ENCODE measurements around the gene KRT38. TPM values are rescaled to one million over a fixed set of nuclear protein-coding genes. Genes with fewer than 3 reads are reported as not detected.
"Not testable (repeated sequence)": the region's sequence is repeated elsewhere in the genome, so short reads cannot be mapped to it uniquely, and the experiment has no call there.

Gene KRT38
- total and polyA plus RNA-seq, 2 experiments from 2014 or later, result not detected

DNA sequence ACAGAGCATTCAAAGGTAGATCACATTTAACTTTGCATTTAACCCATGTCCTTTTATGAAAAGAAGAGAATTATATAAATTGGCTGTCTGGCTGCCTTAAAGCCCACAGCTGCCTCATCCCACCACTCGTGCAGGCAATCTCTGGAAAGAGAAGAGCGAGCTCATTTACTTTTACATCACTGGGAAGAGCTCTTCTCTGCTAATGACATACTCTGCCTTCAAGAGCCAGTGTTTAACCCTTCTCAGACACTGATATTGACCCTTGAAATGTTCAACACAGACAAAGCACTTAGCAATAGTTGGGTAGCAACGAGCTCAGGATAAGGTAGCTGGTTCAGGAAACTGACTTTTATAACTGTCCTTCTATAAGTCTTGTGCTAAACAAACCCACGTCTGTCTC, 6.8 kb downstream of the KRT38 start:
- peaks cover 7% of the 10 kb centered on the region for H3K4me1 ChIP-seq (ENCODE audit: low read depth)
- TF ChIP-seq, protein P1, sequence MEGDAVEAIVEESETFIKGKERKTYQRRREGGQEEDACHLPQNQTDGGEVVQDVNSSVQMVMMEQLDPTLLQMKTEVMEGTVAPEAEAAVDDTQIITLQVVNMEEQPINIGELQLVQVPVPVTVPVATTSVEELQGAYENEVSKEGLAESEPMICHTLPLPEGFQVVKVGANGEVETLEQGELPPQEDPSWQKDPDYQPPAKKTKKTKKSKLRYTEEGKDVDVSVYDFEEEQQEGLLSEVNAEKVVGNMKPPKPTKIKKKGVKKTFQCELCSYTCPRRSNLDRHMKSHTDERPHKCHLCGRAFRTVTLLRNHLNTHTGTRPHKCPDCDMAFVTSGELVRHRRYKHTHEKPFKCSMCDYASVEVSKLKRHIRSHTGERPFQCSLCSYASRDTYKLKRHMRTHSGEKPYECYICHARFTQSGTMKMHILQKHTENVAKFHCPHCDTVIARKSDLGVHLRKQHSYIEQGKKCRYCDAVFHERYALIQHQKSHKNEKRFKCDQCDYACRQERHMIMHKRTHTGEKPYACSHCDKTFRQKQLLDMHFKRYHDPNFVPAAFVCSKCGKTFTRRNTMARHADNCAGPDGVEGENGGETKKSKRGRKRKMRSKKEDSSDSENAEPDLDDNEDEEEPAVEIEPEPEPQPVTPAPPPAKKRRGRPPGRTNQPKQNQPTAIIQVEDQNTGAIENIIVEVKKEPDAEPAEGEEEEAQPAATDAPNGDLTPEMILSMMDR (IDR thresholded peaks at IDR 0.05; ENCODE audit: low read depth, low read length), result no peak
- H3K36me3 ChIP-seq, result no peaks in the 10 kb centered on the region
- H3K4me3 ChIP-seq, result no peak overlapping the region
- H3K27ac ChIP-seq, result no peak overlapping the region
- H3K9me3 ChIP-seq (ENCODE audit: low read depth), result no peaks in the 10 kb centered on the region
- peaks cover 19% of the 10 kb centered on the region for H3K27me3 ChIP-seq
- DNase-seq (ENCODE audit: low read depth in 1 of 2, low spot score in 1 of 2), result no peak

DNA sequence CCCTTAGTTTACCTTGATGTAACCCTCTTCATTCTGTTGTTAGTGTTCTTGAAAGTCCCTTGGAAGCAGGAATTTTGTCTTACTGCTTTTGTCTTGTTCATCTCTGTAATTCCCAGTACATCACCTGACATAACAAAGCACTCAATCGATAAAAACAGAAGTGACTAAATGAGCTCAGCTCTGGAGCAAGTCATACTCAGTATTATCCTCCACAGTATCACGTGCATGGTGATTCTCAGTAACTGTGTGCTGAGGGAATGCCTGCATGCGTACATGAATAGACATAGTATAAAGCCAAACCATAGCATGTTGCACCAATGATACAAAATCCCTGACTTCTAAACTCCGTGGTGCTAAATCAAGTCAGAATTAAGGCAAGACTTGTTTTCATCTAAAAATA, 7.2 kb downstream of the KRT38 start:
- peaks cover 7% of the 10 kb centered on the region for H3K4me1 ChIP-seq (ENCODE audit: low read depth)
- TF ChIP-seq, protein P1 (IDR thresholded peaks at IDR 0.05; ENCODE audit: low read depth, low read length), result no peak

DNA sequence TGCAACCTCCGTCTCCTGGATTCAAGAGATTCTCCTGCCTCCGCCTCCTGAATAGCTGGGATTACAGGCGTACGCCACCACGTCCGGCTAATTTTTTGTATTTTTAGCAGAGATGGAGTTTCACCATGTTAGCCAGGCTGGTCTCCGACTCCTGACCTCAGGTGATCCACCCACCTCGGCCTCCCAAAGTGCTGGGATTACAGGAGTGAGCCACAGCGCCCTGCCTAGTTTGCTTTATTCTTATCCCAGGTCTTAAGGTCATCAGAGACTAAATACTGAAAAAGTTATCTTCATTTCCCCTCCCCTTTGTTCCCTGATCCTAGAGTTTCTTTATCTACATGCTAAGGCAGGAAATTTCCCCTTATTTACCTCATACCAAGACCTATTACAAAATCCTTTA, 10.4 kb downstream of the KRT38 start:
- not testable (repeated sequence) for DNase-seq (ENCODE audit: low read depth in 1 of 2, low spot score in 1 of 2); H3K27me3 ChIP-seq

More for the DNA sequence above, 7.2 kb downstream of the KRT38 start:
- H3K27ac ChIP-seq, result no peak overlapping the region
- H3K9me3 ChIP-seq (ENCODE audit: low read depth), result no peaks in the 10 kb centered on the region
- H3K36me3 ChIP-seq, result no peaks in the 10 kb centered on the region
- peaks cover 19% of the 10 kb centered on the region for H3K27me3 ChIP-seq
- no peak overlapping the region for H3K4me3 ChIP-seq
- no peak for DNase-seq (ENCODE audit: low read depth in 1 of 2, low spot score in 1 of 2)

DNA sequence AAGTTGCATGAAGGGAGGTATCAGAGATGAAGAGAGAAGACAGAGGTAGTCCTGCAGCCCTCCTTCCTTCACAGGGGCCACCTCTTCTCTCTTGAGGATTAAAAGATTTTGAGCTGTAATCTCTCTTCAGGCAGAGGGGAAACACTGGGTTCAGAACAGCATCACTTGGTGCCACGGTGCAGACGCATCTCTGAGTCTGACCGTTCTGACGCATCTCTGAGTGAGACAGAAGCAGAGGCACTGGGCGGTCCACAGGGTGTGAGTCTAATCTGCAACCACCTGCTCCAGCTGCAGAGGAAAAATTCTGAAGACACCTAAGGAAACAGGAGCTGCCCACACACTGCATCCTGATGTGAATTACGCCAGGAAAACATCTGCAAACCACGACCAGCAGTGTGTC, 11.1 kb downstream of the KRT38 start:
- H3K9me3 ChIP-seq (ENCODE audit: low read depth), result no peaks in the 10 kb centered on the region
- peaks cover 8% of the 10 kb centered on the region for H3K27me3 ChIP-seq
- no peak overlapping the region for H3K4me3 ChIP-seq
- TF ChIP-seq, protein P1 (IDR thresholded peaks at IDR 0.05; ENCODE audit: low read depth, low read length), result no peak
- H3K27ac ChIP-seq, result no peak overlapping the region
- DNase-seq (ENCODE audit: low read depth in 1 of 2, low spot score in 1 of 2), result no peak
- peaks cover 7% of the 10 kb centered on the region for H3K4me1 ChIP-seq (ENCODE audit: low read depth)
- no peaks in the 10 kb centered on the region for H3K36me3 ChIP-seq

More for the DNA sequence above, 10.4 kb downstream of the KRT38 start:
- not testable (repeated sequence) for H3K4me3 ChIP-seq; H3K4me1 ChIP-seq (ENCODE audit: low read depth); H3K36me3 ChIP-seq; H3K9me3 ChIP-seq (ENCODE audit: low read depth); H3K27ac ChIP-seq

DNA sequence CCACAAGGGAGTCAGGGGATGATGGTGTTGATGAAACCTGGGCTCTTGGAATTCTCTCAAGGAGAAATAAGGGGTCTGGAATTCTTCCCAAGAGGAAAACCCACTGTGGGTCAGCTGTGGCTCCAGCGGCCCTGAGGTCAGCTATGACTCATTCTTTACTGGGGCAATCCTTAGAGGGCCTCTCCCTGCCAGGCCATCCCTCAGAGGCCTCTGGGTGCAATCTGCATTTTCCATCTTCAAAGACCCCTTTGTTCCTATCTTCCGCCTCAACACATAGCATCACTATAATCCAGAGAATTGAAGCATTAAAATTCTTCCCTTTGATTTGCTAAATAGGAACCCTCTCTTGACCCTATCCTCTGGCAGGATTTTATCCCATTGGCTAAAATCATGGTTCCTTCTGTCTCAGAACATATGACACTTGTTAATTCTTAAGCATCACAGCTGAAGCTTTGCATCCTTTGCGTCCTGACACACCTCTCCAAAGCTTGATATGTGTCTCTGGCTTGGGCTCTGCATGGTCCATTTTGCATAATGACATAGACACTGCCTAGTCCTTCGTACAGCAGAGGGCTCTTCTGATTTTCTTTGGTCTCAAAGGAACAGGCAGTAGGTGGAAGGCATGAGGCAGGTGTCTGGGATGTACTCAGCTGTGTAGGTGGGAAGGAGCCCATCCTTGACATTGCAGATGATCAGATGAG, 12.0 kb downstream of the KRT38 start:
- Histone ChIP-seq H3K4me3 (no peak overlapping the region), H3K27ac (no peak overlapping the region), H3K27me3 (peaks cover 11% of the 10 kb centered on the region), H3K9me3 (ENCODE audit: low read depth) (no peaks in the 10 kb centered on the region), H3K4me1 (ENCODE audit: low read depth) (peaks cover 2% of the 10 kb centered on the region), H3K36me3 (no peaks in the 10 kb centered on the region)
- DNase-seq (ENCODE audit: low read depth in 1 of 2, low spot score in 1 of 2), result peak in 1 of 2 donors; percentile 53
- TF ChIP-seq, protein P1 (IDR thresholded peaks at IDR 0.05; ENCODE audit: low read depth, low read length), result no peak

DNA sequence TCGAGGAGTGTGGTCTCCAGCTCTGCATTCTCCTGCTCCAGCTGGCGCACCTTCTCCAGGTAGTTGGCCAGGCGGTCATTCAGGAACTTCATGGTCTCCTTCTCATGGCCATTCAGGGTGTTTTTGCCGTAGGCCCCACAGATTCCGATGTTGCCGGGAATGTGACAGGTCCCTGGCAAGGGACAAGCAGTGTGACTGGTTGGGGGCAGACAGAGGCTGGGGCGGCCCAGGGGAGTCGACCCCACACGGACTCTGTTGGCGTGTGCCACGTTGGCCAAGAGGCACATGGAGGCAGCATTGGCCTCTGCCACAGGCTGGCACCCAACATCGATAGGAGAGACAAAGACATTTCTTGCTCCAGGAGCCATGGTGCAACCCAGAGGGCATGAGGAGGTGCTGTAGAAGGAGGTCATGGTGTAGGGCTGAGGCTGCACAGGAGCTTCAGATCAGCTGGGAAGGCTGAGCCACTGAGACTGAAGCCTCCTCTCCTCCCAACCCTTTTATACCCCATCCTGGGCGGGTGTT, 16.6 kb downstream of the KRT38 start, which contains the start of gene KRT37:
TSS of gene KRT37 (minus strand) at position 475 of the 525 bp plus-strand sequence. CDS start at position 413, 62 bp downstream.
- Histone ChIP-seq H3K4me1 (ENCODE audit: low read depth) (no peaks in the 10 kb centered on the region), H3K36me3 (no peaks in the 10 kb centered on the region), H3K27me3 (peaks cover 31% of the 10 kb centered on the region), H3K4me3 (no peak within 1 kb of the TSS), H3K27ac (no peak within 1 kb of the TSS), H3K9me3 (ENCODE audit: low read depth) (no peaks in the 10 kb centered on the region)
- DNase-seq (ENCODE audit: low read depth in 1 of 2, low spot score in 1 of 2), result no peak
- TF ChIP-seq, protein P1 (IDR thresholded peaks at IDR 0.05; ENCODE audit: low read depth, low read length), result no peak

DNA sequence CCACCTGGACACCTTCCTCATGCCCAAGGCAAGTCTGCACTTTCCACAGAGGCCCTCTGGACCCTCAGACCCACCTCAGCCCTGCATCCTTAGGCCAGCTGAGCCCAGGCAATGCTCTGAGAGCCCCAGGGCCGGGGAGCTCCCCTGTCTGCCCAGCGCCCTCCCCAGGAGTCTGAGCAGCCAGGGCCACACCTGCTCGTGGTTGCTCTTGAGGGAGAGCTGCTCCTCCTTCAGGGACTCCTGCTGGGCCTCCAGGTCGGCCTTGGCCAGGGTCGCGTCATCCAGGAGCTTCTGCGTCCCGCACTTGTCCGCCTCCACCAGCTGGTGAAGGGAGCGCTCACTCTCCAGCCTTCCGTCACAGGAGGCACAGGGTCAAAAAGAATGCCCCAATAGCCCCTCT, 18.2 kb downstream of the KRT38 start:
- not testable (repeated sequence) for H3K4me3 ChIP-seq; H3K36me3 ChIP-seq; DNase-seq (ENCODE audit: low read depth in 1 of 2, low spot score in 1 of 2); H3K27ac ChIP-seq; H3K4me1 ChIP-seq (ENCODE audit: low read depth); H3K9me3 ChIP-seq (ENCODE audit: low read depth)
- H3K27me3 ChIP-seq, result peaks cover 31% of the 10 kb centered on the region
